ENCODE data around the gene RMRP.

GRCh38 chr9:35690614-35691333 lies 33.0 kb upstream of the RMRP start:
- TF ChIP-seq GLIS3 (CRISPR knock-in tag; IDR thresholded peaks at IDR 0.05) (no peak), ZNF8 (CRISPR knock-in tag; IDR thresholded peaks at IDR 0.05) (no peak), CREB5 (CRISPR knock-in tag; IDR thresholded peaks at IDR 0.05; ENCODE audit: low read depth) (no peak), TOX (CRISPR knock-in tag; IDR thresholded peaks at IDR 0.05; ENCODE audit: borderline replicate concordance) (no peak), TCF4 (CRISPR knock-in tag; IDR thresholded peaks at IDR 0.05; ENCODE audit: borderline replicate concordance) (no peak), ARNTL (CRISPR knock-in tag; IDR thresholded peaks at IDR 0.05; ENCODE audit: borderline replicate concordance, low read depth) (no peak), ZFP30 (CRISPR knock-in tag; IDR thresholded peaks at IDR 0.05) (no peak), SNAI2 (CRISPR knock-in tag; IDR thresholded peaks at IDR 0.05) (no peak), PPARA (CRISPR knock-in tag; IDR thresholded peaks at IDR 0.05; ENCODE audit: borderline replicate concordance) (no peak), ZFP3 (CRISPR knock-in tag; IDR thresholded peaks at IDR 0.05) (no peak)
- TF ChIP-seq, protein P1, sequence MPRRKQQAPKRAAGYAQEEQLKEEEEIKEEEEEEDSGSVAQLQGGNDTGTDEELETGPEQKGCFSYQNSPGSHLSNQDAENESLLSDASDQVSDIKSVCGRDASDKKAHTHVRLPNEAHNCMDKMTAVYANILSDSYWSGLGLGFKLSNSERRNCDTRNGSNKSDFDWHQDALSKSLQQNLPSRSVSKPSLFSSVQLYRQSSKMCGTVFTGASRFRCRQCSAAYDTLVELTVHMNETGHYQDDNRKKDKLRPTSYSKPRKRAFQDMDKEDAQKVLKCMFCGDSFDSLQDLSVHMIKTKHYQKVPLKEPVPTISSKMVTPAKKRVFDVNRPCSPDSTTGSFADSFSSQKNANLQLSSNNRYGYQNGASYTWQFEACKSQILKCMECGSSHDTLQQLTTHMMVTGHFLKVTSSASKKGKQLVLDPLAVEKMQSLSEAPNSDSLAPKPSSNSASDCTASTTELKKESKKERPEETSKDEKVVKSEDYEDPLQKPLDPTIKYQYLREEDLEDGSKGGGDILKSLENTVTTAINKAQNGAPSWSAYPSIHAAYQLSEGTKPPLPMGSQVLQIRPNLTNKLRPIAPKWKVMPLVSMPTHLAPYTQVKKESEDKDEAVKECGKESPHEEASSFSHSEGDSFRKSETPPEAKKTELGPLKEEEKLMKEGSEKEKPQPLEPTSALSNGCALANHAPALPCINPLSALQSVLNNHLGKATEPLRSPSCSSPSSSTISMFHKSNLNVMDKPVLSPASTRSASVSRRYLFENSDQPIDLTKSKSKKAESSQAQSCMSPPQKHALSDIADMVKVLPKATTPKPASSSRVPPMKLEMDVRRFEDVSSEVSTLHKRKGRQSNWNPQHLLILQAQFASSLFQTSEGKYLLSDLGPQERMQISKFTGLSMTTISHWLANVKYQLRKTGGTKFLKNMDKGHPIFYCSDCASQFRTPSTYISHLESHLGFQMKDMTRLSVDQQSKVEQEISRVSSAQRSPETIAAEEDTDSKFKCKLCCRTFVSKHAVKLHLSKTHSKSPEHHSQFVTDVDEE (CRISPR knock-in tag; IDR thresholded peaks at IDR 0.05): no peak
